Neural cell (in vitro differentiated cells): ENCODE data around the gene AGAP2. TPM values are rescaled to one million over a fixed set of nuclear protein-coding genes. Genes with fewer than 3 reads are reported as not detected.
"Not testable (repeated sequence)": the region's sequence is repeated elsewhere in the genome, so short reads cannot be mapped to it uniquely, and the experiment has no call there.

ENCODE experiments used
- H2AFZ ChIP-seq: fragments of 200-600, 300-800 bp; sonication (generic), shearing (Covaris generic); 2 replicates; pipeline ENCODE4 v1.6.0; 2014; ENCODE audit warnings: low read depth, mild to moderate bottlenecking, antibody characterized with exemption, low read length, moderate library complexity
- H3F3A ChIP-seq: fragments of 200-600 bp; shearing (Covaris generic); 2 replicates; pipeline ENCODE4 v1.6.1; 2016; ENCODE audit warnings: mild to moderate bottlenecking, moderate library complexity, mixed read lengths, antibody characterized with exemption, low read length; ENCODE audit not compliant: insufficient read depth, poor library complexity, severe bottlenecking
- H3K27ac ChIP-seq: fragments of 200-600, 300-800 bp; sonication (generic), shearing (Covaris generic); 2 replicates; pipeline ENCODE4 v1.5.1; 2014; ENCODE audit warnings: mild to moderate bottlenecking, low read length, moderate library complexity
- H3K27me3 ChIP-seq: fragments of 300-800, 200-600 bp; sonication (generic), shearing (Covaris generic); 2 replicates; pipeline ENCODE4 v1.6.0; 2014; ENCODE audit warnings: mild to moderate bottlenecking, low read depth, low read length, moderate library complexity; ENCODE audit not compliant: insufficient read depth
- H3K36me3 ChIP-seq: fragments of 300-800, 200-600 bp; sonication (generic), shearing (Covaris generic); 2 replicates; pipeline ENCODE4 v1.5.1; 2014; ENCODE audit warnings: mild to moderate bottlenecking, antibody characterized with exemption, low read length, moderate library complexity; ENCODE audit not compliant: insufficient read depth
- H3K4me2 ChIP-seq: fragments of 300-800, 200-600 bp; sonication (generic), shearing (Covaris generic); 2 replicates; pipeline ENCODE4 v1.6.0; 2014; ENCODE audit warnings: mild to moderate bottlenecking, low read length
- H3K4me3 ChIP-seq: fragments of 300-800, 200-600 bp; sonication (generic), shearing (Covaris generic); 2 replicates; pipeline ENCODE4 v1.5.1; 2014; ENCODE audit warnings: mild to moderate bottlenecking, low read length, moderate library complexity
- H3K79me2 ChIP-seq: fragments of 200-600 bp; shearing (Covaris generic); replicated peaks from 2 replicates; pipeline ENCODE4 v1.6.0; 2014; ENCODE audit warnings: mild to moderate bottlenecking, low read length, moderate library complexity; ENCODE audit not compliant: insufficient read depth
- H3K9ac ChIP-seq: fragments of 300-800, 200-600 bp; sonication (generic), shearing (Covaris generic); 2 replicates; pipeline ENCODE4 v1.6.1; 2016; ENCODE audit warnings: mild to moderate bottlenecking, low read length, mixed read lengths
- H3K9me2 ChIP-seq: fragments of 200-600 bp; shearing (Covaris generic); 2 replicates; pipeline ENCODE4 v1.6.1; 2016; ENCODE audit warnings: mild to moderate bottlenecking, low read length, mixed read lengths; ENCODE audit not compliant: insufficient read depth
- H3K9me3 ChIP-seq: fragments of 200-600, 300-800 bp; sonication (generic), shearing (Covaris generic); 2 replicates; pipeline ENCODE4 v1.6.1; 2016; ENCODE audit warnings: mild to moderate bottlenecking, mixed run types, low read length, moderate library complexity, mixed read lengths
- H4K20me1 ChIP-seq: fragments of 200-600 bp; shearing (Covaris generic); 2 replicates; pipeline ENCODE4 v1.6.1; 2016; ENCODE audit warnings: mild to moderate bottlenecking, mixed run types; ENCODE audit not compliant: insufficient read depth
- CTCF ChIP-seq: fragments of 450-650 bp; IDR thresholded peaks from 2 replicates; pipeline ENCODE4 v1.5.1; 2014; ENCODE audit warnings: antibody characterized with exemption, mild to moderate bottlenecking, moderate library complexity; ENCODE audit not compliant: poor library complexity, severe bottlenecking
- EZH2 ChIP-seq: fragments of 200-600, 300-800 bp; shearing (Covaris generic), sonication (generic); IDR thresholded peaks from 2 replicates; pipeline ENCODE4 v1.6.1; 2014; ENCODE audit warnings: antibody characterized with exemption, low read length, borderline replicate concordance, mild to moderate bottlenecking; ENCODE audit not compliant: insufficient read depth, poor library complexity, severe bottlenecking
- MXI1 ChIP-seq: fragments of 450-650 bp; conservative IDR thresholded peaks from 2 replicates; pipeline ENCODE4 v1.6.1; 2014; ENCODE audit warnings: antibody characterized with exemption, mild to moderate bottlenecking; ENCODE audit not compliant: poor library complexity, severe bottlenecking
- POLR2AphosphoS5 ChIP-seq: IDR thresholded peaks from 2 replicates; pipeline ENCODE4 v1.6.1; 2012
- REST ChIP-seq: IDR thresholded peaks from 2 replicates; pipeline ENCODE4 v1.6.1; 2012; ENCODE audit warnings: borderline replicate concordance
- TAF1 ChIP-seq: IDR thresholded peaks from 2 replicates; pipeline ENCODE4 v1.6.1; 2012; ENCODE audit warnings: low read depth
- polyA plus RNA-seq: library from polyadenylated mRNA; depleted of rRNA; stranded (reverse); fragments of >200 nt; gene quantifications from 2 replicates; pipeline ENCODE4 v1.2.3, GENCODE V29; 2014

The AGAP2 gene
- polyA plus RNA-seq, 1 donor from 2014 or later, result 19.3 TPM

GRCh38 chr12:57715786-57716185 lies 22.8 kb downstream of the AGAP2 start:
- Histone ChIP-seq H3K4me2 (no peak overlapping the region), H4K20me1 (no peaks in the 10 kb centered on the region), H3K9ac (no peak overlapping the region), H3K27ac (no peak overlapping the region), H3K27me3 (no peaks in the 10 kb centered on the region), H3F3A (no peaks in the 10 kb centered on the region), H3K36me3 (peaks cover 3% of the 10 kb centered on the region), H3K9me3 (no peaks in the 10 kb centered on the region), H3K79me2 (no peaks in the 10 kb centered on the region), H3K9me2 (no peaks in the 10 kb centered on the region), H2AFZ (no peak overlapping the region), H3K4me3 (no peak overlapping the region)
- TF ChIP-seq TAF1 (no peak), MXI1 (no peak), REST (no peak)

DNA sequence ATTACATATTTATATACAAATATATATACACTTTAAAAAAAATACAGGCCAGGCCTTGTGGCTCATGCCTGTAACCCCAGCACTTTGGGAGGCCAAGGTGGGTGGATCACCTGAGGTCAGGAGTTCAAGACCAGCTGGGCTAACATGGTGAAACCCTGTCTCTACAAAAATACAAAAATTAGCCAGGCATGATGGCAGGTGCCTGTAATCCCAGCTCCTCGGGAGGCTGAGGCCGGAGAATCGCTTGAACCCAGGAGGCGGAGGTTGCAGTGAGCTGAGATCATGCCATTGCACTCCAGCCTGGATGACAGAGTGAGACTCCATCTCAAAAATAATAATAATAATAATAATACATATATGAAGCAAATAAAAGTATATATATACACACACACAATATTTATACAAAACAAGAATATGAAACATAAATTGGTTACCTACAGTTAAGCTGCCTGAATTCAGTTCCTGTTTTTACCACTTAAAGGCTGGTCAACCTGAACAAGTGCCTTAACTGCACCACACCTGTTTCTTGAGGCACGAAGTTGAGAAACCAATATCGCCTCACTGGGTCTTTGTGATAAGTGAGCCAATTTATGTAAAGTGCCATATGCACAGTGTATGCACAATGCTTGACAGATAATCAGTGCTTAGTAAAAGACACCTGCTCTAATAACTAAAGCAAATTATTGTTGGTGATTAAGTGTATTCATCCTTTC lies 23.4 kb downstream of the AGAP2 start:
- H3K9me2 ChIP-seq, H3K36me3 ChIP-seq, H3K4me3 ChIP-seq: not testable (repeated sequence)

GRCh38 chr12:57713209-57713608 lies 25.3 kb downstream of the AGAP2 start:
- H3K27ac ChIP-seq, result no peak overlapping the region
- H3K36me3 ChIP-seq, result peaks cover 3% of the 10 kb centered on the region
- H3K4me2 ChIP-seq, result no peak overlapping the region

More for the DNA sequence above, 23.4 kb downstream of the AGAP2 start:
- not testable (repeated sequence) for H3K9me3 ChIP-seq, H3K27ac ChIP-seq, H3F3A ChIP-seq, H3K4me2 ChIP-seq, H4K20me1 ChIP-seq, H3K79me2 ChIP-seq, H3K9ac ChIP-seq, H3K27me3 ChIP-seq, H2AFZ ChIP-seq

More at GRCh38 chr12:57713209-57713608, 25.3 kb downstream of the AGAP2 start:
- Histone ChIP-seq H3K4me3 (no peak overlapping the region), H3K27me3 (no peaks in the 10 kb centered on the region), H3K9ac (no peak overlapping the region), H3K9me3 (no peaks in the 10 kb centered on the region), H3F3A (no peaks in the 10 kb centered on the region), H3K79me2 (no peaks in the 10 kb centered on the region), H4K20me1 (no peaks in the 10 kb centered on the region), H2AFZ (no peak overlapping the region), H3K9me2 (no peaks in the 10 kb centered on the region)
- TF ChIP-seq POLR2AphosphoS5 (no peak), CTCF (no peak), EZH2 (no peak)
